ENCODE data around the gene PPM1E.
"Not testable (repeated sequence)": the region's sequence is repeated elsewhere in the genome, so short reads cannot be mapped to it uniquely, and the experiment has no call there.

The PPM1E gene

GRCh38 chr17:58944166-58944565 lies 188.5 kb downstream of the PPM1E start:
- no peak for DNase-seq (ENCODE audit: low read depth in 1 of 2, low spot score in 1 of 2)

DNA sequence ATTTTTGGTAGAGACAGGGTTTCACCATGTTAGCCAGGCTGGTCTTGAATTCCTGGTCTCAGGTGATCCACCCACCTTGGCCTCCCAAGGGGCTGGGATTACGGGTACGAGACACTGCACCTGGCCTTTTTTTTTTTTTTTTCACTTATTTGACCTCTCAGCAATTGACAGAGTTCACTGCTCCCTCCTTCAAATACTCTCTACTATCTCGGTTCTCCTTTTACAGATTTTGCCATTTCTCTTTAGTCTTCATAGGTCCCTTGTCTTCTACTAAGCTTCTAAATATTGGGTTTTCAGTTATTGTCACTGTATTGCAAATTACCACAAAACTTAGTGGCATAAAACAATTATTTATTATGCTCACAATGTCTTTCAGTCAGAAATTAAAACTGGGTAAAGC lies 191.8 kb downstream of the PPM1E start:
- DNase-seq (ENCODE audit: low read depth in 1 of 2, low spot score in 1 of 2) = no peak

- no peak for DNase-seq (ENCODE audit: low read depth in 1 of 2, low spot score in 1 of 2)
These were observed 192.2 kb downstream of the PPM1E start for GRCh38 chr17:58947824-58948223.

- not testable (repeated sequence) for DNase-seq (ENCODE audit: low read depth in 1 of 2, low spot score in 1 of 2)
These were observed 198.7 kb downstream of the PPM1E start for GRCh38 chr17:58954358-58954757.

DNA sequence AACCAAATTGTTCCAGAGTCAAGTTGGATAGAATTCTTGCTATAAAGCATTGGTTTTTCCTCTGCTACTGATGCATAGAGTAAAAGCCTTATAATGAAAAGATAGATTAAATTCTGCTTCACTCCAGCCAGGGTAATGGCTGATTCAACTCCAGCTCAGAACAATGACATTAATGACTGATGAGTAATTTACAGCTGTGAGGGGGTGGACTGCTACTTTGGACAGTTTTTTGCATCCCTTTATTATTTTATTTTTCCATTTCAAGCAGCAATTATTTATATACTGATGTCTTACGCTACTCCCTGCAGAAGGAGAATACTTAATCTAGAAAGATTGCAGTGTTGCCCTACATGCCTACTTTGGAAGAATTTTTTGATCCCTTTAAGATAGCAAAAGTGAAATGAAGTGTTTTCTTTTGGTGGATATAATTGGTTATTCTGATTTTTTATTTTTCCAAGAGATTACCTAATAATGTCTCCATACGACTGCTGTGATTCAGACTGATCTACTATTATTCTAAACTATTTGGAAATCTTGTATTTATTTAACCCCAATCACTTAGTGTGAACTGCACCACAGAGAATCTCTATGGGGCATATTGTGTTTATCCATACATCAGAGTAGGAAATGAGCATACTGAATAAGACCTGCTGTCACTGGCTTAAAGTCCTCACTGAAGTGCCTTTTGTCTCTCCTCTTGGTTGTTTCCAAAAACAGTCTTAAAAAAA lies 201.5 kb downstream of the PPM1E start:
- DNase-seq (ENCODE audit: low read depth in 1 of 2, low spot score in 1 of 2) = no peak

- not testable (repeated sequence) for DNase-seq (ENCODE audit: low read depth in 1 of 2, low spot score in 1 of 2)
These were observed 202.0 kb downstream of the PPM1E start for GRCh38 chr17:58957725-58958073.

DNA sequence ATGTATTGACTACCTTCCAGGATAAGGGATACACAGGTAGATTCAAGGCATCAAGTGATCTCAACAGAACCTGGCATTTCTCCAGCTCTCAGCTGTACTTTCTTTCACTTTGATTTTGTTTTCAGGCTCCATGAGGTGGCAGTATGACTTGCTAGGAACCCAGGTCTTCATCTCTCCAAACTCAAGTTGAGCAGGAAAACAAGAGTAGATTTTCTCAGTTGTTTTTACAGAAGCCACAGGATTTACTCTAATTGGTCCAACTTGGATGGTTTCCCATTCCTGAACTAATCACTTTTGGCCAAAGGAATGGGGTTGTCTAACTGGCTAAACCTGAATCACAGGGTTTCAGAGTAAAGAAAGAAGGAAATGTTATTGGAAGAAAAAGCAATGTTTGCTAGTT lies 204.4 kb downstream of the PPM1E start:
- no peak for DNase-seq (ENCODE audit: low read depth in 1 of 2, low spot score in 1 of 2)

GRCh38 chr17:58965221-58965620 lies 209.6 kb downstream of the PPM1E start:
- no peak for DNase-seq (ENCODE audit: low read depth in 1 of 2, low spot score in 1 of 2)

GRCh38 chr17:58966208-58966607 lies 210.6 kb downstream of the PPM1E start:
- no peak for DNase-seq (ENCODE audit: low read depth in 1 of 2, low spot score in 1 of 2)

GRCh38 chr17:58968426-58969061 lies 212.9 kb downstream of the PPM1E start:
- no peak for DNase-seq (ENCODE audit: low read depth in 1 of 2, low spot score in 1 of 2)

DNA sequence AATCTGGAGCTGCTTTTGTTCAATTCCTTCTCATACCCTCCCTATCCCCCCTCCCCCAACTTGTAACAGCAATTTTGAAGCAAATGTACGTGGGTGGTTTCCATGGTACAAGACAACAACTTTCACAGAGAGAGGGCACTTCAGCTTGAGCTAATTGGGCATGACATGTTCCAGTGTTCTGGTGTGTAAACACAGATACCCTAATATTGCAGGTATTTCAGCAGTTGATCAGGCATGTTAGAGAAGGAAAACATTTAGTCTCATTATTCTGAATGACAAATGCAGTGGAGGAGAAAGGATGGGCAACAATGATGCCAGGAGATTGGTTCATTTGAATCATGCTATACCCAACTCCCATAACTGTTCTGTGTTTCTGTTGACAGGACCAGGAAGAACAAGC lies 213.5 kb downstream of the PPM1E start:
- no peak for DNase-seq (ENCODE audit: low read depth in 1 of 2, low spot score in 1 of 2)

DNA sequence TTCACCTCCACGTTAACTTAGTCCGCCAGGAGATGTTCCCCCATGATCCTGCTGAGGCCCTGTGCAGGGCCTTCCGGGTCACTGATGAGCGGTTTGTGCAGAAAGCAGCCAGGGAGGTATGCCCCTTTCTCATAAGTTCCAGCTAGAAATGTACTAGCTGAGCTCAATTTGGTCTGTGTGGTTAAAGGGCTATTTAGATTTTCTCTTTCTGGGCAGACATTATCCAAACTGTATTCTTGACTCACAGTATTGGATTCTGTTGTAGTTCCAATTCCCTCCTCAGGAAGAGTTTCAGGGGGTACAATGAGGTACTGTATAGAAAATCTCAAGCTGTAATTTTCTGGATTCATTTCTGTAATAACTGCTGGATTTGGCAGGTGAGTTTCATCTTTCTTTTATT lies 214.0 kb downstream of the PPM1E start:
- DNase-seq (ENCODE audit: low read depth in 1 of 2, low spot score in 1 of 2) = no peak

DNA sequence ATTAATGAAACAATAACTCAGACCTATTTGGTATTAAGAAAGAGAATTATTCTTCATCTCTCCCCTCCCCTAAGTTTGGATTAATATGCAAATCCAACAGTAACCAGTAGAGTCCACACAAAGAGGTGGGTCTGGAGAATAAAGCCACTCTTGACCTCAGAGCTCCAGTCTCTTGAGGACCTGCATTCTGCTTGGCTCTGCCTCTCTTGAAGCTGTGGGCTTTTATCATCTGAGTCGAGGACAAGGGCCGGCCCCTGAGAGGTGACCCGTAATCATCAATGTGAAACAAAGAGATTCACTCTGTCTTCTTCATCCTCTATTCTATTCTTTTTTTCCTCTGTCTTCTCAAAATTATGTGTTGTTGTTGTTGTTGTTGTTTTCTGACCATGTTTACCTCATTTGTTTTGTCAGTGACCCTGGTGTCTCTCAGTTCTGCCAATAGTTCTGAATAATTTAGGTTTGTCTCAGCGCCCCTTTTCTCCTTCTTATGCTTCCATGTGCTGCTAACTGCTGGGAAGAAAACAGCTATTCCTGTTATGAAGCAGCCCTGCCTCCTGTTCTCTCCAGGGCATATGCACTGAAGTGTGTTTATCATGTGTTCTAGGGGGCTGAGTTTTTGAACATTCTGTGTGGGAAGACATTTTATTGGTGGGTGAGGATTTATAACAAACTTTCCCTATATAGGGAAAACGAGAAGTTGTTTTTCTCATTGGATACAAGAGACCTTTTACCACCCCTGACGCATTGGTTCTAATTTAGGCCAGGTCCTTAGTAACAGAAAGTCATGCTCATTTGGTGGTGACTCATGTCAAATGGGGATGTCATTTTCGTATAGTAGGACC lies 215.2 kb downstream of the PPM1E start:
- no peak for DNase-seq (ENCODE audit: low read depth in 1 of 2, low spot score in 1 of 2)

GRCh38 chr17:58974354-58974753 lies 218.7 kb downstream of the PPM1E start:
- no peak for DNase-seq (ENCODE audit: low read depth in 1 of 2, low spot score in 1 of 2)

GRCh38 chr17:58976541-58976940 lies 220.9 kb downstream of the PPM1E start:
- no peak for DNase-seq (ENCODE audit: low read depth in 1 of 2, low spot score in 1 of 2)

GRCh38 chr17:58980706-58981481 lies 225.2 kb downstream of the PPM1E start:
- DNase-seq (ENCODE audit: low read depth in 1 of 2, low spot score in 1 of 2) = no peak

- no peak for DNase-seq (ENCODE audit: low read depth in 1 of 2, low spot score in 1 of 2)
These were observed 227.0 kb downstream of the PPM1E start for GRCh38 chr17:58982626-58983025.

GRCh38 chr17:58985367-58985766 lies 229.7 kb downstream of the PPM1E start:
- DNase-seq (ENCODE audit: low read depth in 1 of 2, low spot score in 1 of 2) = no peak

GRCh38 chr17:58985971-58986370 lies 230.3 kb downstream of the PPM1E start:
- no peak for DNase-seq (ENCODE audit: low read depth in 1 of 2, low spot score in 1 of 2)

GRCh38 chr17:58989629-58990028 lies 234.0 kb downstream of the PPM1E start:
- no peak for DNase-seq (ENCODE audit: low read depth in 1 of 2, low spot score in 1 of 2)

DNA sequence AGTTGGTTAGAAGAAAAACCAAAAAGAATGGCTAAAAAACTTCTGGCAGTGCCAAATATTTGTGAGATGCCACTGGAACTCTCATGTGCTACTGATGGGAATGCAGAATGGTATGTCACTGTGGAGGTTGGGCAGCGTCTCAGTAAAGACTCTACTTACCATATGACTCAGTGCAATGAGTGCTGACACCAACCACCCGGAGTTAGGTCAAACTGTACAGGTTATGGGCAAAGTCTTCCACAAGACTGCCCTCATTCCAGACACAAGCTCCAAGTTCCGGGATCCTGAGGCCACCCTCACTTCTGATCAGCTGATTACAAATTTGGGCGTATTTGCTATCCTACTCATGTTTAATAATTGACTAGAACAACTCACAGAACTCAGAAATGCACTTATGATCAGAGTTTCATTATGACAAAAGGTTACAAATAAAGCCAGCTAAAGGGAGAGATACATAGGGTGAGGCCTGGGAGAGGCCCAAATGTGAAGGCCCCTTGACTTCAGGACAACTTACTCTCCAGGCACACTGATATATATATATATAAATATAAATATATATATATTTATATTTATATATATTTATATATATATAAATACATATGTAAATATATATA lies 236.2 kb downstream of the PPM1E start:
- DNase-seq (ENCODE audit: low read depth in 1 of 2, low spot score in 1 of 2) = no peak

All from stimulated activated CD4-positive, alpha-beta T cell treated with anti-CD3 and anti-CD28 coated beads, Interleukin-15, amount 100 ng/mL, for 1 hour (primary cell).